ENCODE measurements around the gene SEC14L3.

Gene SEC14L3

GRCh38 chr22:30491381-30491780 lies 19.6 kb upstream of the SEC14L3 start:
- Histone ChIP-seq H3K27me3 (ENCODE audit: low read length) (no peaks in the 10 kb centered on the region), H3F3A (ENCODE audit: insufficient read depth) (no peaks in the 10 kb centered on the region), H4K20me1 (ENCODE audit: low read depth, low read length) (no peaks in the 10 kb centered on the region), H3K27ac (ENCODE audit: low read depth, low read length) (no peak overlapping the region), H3K9ac (ENCODE audit: low read length) (no peak overlapping the region), H3K4me2 (ENCODE audit: low read depth, low read length, poor library complexity, severe bottlenecking) (no peak overlapping the region), H3K4me3 (ENCODE audit: insufficient read depth, low read length, poor library complexity, severe bottlenecking) (no peak overlapping the region), H3K79me2 (ENCODE audit: insufficient read depth, low read length) (no peaks in the 10 kb centered on the region), H3K36me3 (ENCODE audit: low read length) (no peaks in the 10 kb centered on the region), H2AFZ (ENCODE audit: low read depth, low read length, severe bottlenecking) (no peak overlapping the region), H3K9me2 (replicated peaks; ENCODE audit: insufficient read depth, low read length) (no peaks in the 10 kb centered on the region), H3K9me3 (ENCODE audit: insufficient read depth, low read length) (no peaks in the 10 kb centered on the region)
- TF ChIP-seq CTCF (IDR thresholded peaks at IDR 0.05; ENCODE audit: insufficient read depth, low read length, poor library complexity, severe bottlenecking) (no peak), EZH2phosphoT487 (conservative IDR thresholded peaks at IDR 0.05; ENCODE audit: low read length) (no peak)

GRCh38 chr22:30490399-30490798 lies 18.6 kb upstream of the SEC14L3 start:
- no peaks in the 10 kb centered on the region for H3K9me3 ChIP-seq (ENCODE audit: insufficient read depth, low read length)
- no peak for TF ChIP-seq CTCF (IDR thresholded peaks at IDR 0.05; ENCODE audit: insufficient read depth, low read length, poor library complexity, severe bottlenecking)
- H3K9me2 ChIP-seq (replicated peaks; ENCODE audit: insufficient read depth, low read length) = no peaks in the 10 kb centered on the region
- no peaks in the 10 kb centered on the region for H3K27me3 ChIP-seq (ENCODE audit: low read length)
- no peak overlapping the region for H3K27ac ChIP-seq (ENCODE audit: low read depth, low read length)
- H3F3A ChIP-seq (ENCODE audit: insufficient read depth) = no peaks in the 10 kb centered on the region
- no peaks in the 10 kb centered on the region for H3K79me2 ChIP-seq (ENCODE audit: insufficient read depth, low read length)
- H2AFZ ChIP-seq (ENCODE audit: low read depth, low read length, severe bottlenecking) = no peak overlapping the region
- no peak overlapping the region for H3K9ac ChIP-seq (ENCODE audit: low read length)
- no peak overlapping the region for H3K4me3 ChIP-seq (ENCODE audit: insufficient read depth, low read length, poor library complexity, severe bottlenecking)
- H3K36me3 ChIP-seq (ENCODE audit: low read length) = no peaks in the 10 kb centered on the region
- H4K20me1 ChIP-seq (ENCODE audit: low read depth, low read length) = no peaks in the 10 kb centered on the region
- no peak overlapping the region for H3K4me2 ChIP-seq (ENCODE audit: low read depth, low read length, poor library complexity, severe bottlenecking)

- Histone ChIP-seq H3K27me3 (ENCODE audit: low read length) (no peaks in the 10 kb centered on the region), H3K36me3 (ENCODE audit: low read length) (no peaks in the 10 kb centered on the region), H3K9me3 (ENCODE audit: insufficient read depth, low read length) (no peaks in the 10 kb centered on the region), H3K9ac (ENCODE audit: low read length) (no peak overlapping the region), H3F3A (ENCODE audit: insufficient read depth) (no peaks in the 10 kb centered on the region), H2AFZ (ENCODE audit: low read depth, low read length, severe bottlenecking) (no peak overlapping the region), H3K4me2 (ENCODE audit: low read depth, low read length, poor library complexity, severe bottlenecking) (no peak overlapping the region), H3K79me2 (ENCODE audit: insufficient read depth, low read length) (no peaks in the 10 kb centered on the region), H3K9me2 (replicated peaks; ENCODE audit: insufficient read depth, low read length) (no peaks in the 10 kb centered on the region), H3K27ac (ENCODE audit: low read depth, low read length) (no peak overlapping the region), H4K20me1 (ENCODE audit: low read depth, low read length) (no peaks in the 10 kb centered on the region), H3K4me3 (ENCODE audit: insufficient read depth, low read length, poor library complexity, severe bottlenecking) (no peak overlapping the region)
- no peak for TF ChIP-seq EZH2phosphoT487 (conservative IDR thresholded peaks at IDR 0.05; ENCODE audit: low read length)
- no peak for TF ChIP-seq CTCF (IDR thresholded peaks at IDR 0.05; ENCODE audit: insufficient read depth, low read length, poor library complexity, severe bottlenecking)
Observed at GRCh38 chr22:30488121-30488520, 16.3 kb upstream of the SEC14L3 start.

Measured in SU-DHL-6 (cell line).